ENCODE results near the gene KCNJ18. TPM values are rescaled to one million over a fixed set of nuclear protein-coding genes. Genes with fewer than 3 reads are reported as not detected.
"Not testable (repeated sequence)": the region's sequence is repeated elsewhere in the genome, so short reads cannot be mapped to it uniquely, and the experiment has no call there.

Gene KCNJ18
- total RNA-seq, 1 donor from 2014 or later, result not detected

GRCh38 chr17:21740836-21741235, 48.5 kb downstream of the KCNJ18 start:
- DNase-seq; intact Hi-C loops (cut with DNase I): not testable (repeated sequence)
- ATAC-seq (ENCODE audit: poor library complexity), result peak; percentile 38

GRCh38 chr17:21741520-21741919, 49.2 kb downstream of the KCNJ18 start:
- intact Hi-C loops (cut with DNase I); DNase-seq: not testable (repeated sequence)
- peak; percentile 63 for ATAC-seq (ENCODE audit: poor library complexity)

- intact Hi-C loops (cut with DNase I), result no loop called here
- ATAC-seq (ENCODE audit: poor library complexity) (no peak), DNase-seq (no peak)
Observed at GRCh38 chr17:21742326-21742725, 50.0 kb downstream of the KCNJ18 start.

GRCh38 chr17:21744151-21744550, 51.8 kb downstream of the KCNJ18 start:
- ATAC-seq (ENCODE audit: poor library complexity); DNase-seq; intact Hi-C loops (cut with DNase I): not testable (repeated sequence)

- intact Hi-C loops (cut with DNase I); DNase-seq; ATAC-seq (ENCODE audit: poor library complexity): not testable (repeated sequence)
Observed at GRCh38 chr17:21744621-21745020, 52.3 kb downstream of the KCNJ18 start.

- ATAC-seq (ENCODE audit: poor library complexity); DNase-seq; intact Hi-C loops (cut with DNase I): not testable (repeated sequence)
Observed at GRCh38 chr17:21745385-21746054, 53.2 kb downstream of the KCNJ18 start.

- ATAC-seq (ENCODE audit: poor library complexity); intact Hi-C loops (cut with DNase I); DNase-seq: not testable (repeated sequence)
Observed at GRCh38 chr17:21746415-21746814, 54.1 kb downstream of the KCNJ18 start.

GRCh38 chr17:21747195-21747915, 55.0 kb downstream of the KCNJ18 start:
- DNase-seq; ATAC-seq (ENCODE audit: poor library complexity); intact Hi-C loops (cut with DNase I): not testable (repeated sequence)

- DNase-seq; ATAC-seq (ENCODE audit: poor library complexity); intact Hi-C loops (cut with DNase I): not testable (repeated sequence)
Observed at GRCh38 chr17:21748686-21749085, 56.4 kb downstream of the KCNJ18 start.

- DNase-seq, result not testable (repeated sequence)
- peak; percentile 20 for ATAC-seq (ENCODE audit: poor library complexity)
Observed at GRCh38 chr17:21749696-21750531, 57.6 kb downstream of the KCNJ18 start.

GRCh38 chr17:21751111-21751510, 58.8 kb downstream of the KCNJ18 start:
- ATAC-seq (ENCODE audit: poor library complexity); DNase-seq; intact Hi-C loops (cut with DNase I): not testable (repeated sequence)

More at GRCh38 chr17:21749696-21750531, 57.6 kb downstream of the KCNJ18 start:
- intact Hi-C loops (cut with DNase I), result not testable (repeated sequence)
